VCaP (cell line): ENCODE measurements around the gene SPRN.

ENCODE experiments used
- H3K27ac ChIP-seq: fragments of 450-650 bp; 2 replicates; pipeline ENCODE4 v1.5.1; 2017
- CTCF ChIP-seq: fragments of 450-650 bp; conservative IDR thresholded peaks from 2 replicates; pipeline ENCODE4 v1.5.1; 2017; ENCODE audit warnings: mild to moderate bottlenecking, moderate library complexity

SPRN gene

DNA sequence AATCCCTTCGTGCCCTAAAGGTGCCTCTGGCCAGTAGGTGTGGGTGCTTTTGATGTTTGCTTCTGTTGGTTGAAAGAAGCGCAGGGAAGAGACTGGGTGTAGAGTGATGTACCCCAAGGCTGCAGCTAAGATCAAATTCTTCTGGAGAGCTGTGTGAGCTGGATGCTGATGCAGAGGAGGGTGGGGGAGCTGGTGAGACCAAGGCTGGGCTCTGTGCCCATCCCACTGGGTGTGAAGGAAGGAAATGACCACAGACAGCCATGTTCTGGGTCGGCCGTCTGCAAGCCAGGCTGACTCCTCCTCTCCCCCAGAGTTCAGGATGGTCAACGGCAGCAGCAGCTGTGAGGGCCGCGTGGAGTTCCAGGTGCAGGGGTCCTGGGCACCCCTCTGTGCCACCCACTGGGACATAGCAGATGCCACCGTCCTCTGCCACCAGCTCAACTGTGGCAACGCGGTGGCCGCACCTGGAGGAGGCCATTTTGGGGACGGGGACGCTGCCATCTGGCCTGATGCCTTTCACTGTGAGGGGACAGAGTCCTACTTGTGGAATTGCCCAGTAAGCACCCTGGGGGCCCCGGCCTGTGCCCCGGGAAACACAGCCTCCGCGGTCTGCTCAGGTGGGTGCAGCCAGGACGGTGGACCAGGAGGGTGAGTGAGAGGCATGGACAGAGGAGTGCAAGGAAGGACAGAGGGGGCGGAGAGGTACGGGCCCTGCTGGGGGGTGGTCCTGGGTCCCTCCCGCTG lies 34.5 kb upstream of the SPRN start:
- no peak overlapping the region for H3K27ac ChIP-seq

DNA sequence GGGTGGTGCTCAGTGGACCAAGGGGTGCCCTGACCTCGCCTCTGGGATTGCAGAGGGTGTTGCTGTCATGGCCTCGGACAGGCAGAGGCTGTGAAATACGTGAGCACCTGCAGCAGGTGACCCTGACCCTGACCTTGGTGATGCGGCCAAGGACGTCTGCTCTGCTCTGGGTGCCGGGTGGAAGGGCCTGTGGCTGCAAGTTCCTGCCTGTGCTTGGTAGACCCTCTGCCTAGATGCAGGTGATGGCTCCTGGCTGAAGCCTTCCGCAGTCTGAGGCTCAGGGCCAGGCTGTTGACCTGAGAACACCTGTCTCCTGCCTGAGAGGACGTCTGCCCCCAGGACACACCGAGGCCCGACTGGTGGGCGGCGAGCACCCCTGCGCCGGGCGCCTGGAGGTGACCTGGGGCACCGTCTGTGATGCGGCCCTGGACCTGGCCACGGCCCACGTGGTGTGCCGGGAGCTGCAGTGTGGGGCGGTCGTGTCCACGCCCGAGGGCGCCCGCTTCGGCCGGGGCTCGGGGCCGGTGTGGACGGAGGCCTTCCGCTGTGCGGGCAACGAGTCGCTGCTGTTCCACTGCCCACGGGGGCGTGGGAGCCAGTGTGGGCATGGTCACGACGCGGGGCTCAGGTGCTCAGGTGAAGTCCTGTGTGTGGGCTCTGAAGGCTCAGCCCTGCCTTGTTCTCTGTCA lies 33.7 kb upstream of the SPRN start:
- no peak for TF ChIP-seq CTCF
- H3K27ac ChIP-seq: no peak overlapping the region

More for the DNA sequence above, 34.5 kb upstream of the SPRN start:
- no peak for TF ChIP-seq CTCF

DNA sequence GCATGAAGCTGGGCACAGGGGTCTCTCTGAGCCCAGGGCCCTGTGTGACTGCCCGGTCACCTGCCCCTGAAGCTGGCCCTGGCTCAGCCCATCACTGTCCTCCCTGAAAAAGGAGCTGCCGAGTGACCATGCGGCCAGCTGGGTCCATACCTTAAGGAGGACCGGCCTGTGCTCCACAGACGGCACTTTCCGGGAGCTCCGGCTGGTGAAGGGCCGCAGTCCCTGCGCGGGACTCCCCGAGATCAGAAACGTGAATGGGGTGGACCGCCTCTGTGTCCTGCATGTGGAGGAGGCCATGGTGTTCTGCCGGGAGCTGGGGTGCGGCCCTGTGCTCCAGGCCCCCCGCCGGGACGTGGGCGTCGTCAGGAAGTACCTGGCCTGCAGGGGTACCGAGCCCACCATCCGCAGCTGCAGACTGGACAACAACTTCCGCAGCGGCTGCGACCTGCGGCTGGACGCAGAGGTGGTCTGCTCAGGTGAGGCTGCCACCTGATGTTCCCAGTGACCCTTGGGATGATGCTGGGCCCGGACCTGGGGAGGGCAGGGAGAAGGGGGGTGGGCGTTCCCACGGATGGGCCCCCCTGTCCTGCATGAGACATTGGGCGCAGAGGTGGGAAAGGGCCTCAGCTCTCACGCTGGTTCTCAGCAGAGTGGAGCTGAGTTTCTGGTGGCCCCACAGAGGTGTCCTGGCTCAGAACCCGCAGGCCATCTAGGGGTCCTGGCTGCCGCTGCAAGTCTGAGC lies 32.8 kb upstream of the SPRN start:
- H3K27ac ChIP-seq: no peak overlapping the region
- no peak for TF ChIP-seq CTCF

DNA sequence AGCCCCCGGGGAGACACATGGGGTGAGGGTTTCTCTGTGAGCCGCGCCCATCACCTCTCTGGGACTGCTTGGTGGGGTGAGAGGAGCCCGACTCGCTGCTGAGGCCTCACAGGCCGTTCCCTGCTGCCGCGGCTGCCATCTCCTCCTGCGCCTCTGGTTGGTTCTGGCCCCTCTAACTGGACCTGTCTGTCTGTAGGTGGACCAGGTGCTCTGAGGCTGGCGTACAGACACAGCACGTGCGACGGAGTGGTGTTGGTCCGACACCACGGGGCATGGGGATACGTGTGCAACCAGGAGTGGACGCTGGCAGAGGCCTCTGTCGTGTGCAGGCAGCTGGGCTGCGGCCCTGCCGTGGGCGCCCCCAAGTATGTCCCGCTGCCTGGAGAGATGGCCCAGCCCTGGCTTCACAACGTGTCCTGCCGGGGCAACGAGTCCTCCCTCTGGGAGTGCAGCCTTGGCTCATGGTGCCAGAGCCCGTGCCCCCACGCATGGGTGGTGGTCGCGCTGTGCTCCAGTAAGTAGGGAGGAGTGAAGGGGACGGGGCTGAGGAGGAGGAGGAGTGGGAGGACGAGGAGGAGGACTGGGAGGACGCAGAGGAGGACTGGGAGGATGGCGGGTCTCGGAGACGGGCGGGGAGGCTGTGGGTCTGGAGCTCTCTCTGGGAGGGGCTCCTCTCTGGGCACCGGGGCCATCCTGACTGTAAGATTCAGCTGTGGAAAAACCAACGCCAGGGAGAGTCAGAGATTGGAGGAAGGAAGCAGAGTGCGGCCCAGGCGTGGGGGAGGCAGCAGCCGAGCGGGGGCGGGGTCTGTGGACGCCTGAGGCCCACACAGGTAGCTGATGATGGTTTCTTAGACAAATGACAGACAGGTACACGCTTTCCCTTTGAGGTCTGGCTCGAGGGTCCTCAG lies 31.9 kb upstream of the SPRN start:
- no peak overlapping the region for H3K27ac ChIP-seq
- TF ChIP-seq CTCF: no peak

- no peak overlapping the region for H3K27ac ChIP-seq
- no peak for TF ChIP-seq CTCF
Measured at GRCh38 chr10:133455611-133456031, 31.2 kb upstream of the SPRN start.

GRCh38 chr10:133455196-133455595 lies 30.8 kb upstream of the SPRN start:
- no peak overlapping the region for H3K27ac ChIP-seq
- no peak for TF ChIP-seq CTCF
